GM12891 (cell line): Measurements from ENCODE around the gene PKHD1.

Experiments
- DNase-seq: peaks from one replicate; pipeline ENCODE4 v3.0.0; 2011; ENCODE audit warnings: low spot score; ENCODE audit not compliant: insufficient read length
- FAIRE-seq: peaks from 2 replicates; lab custom pipeline; 2011; peaks lifted over from hg19 to GRCh38; lab: Jason Lieb, UNC
- PAX5 ChIP-seq: IDR thresholded peaks from 2 replicates; pipeline ENCODE4 v1.6.1; 2011; ENCODE audit warnings: low read length, moderate library complexity, mild to moderate bottlenecking; ENCODE audit not compliant: insufficient read depth, severe bottlenecking
- POLR2A ChIP-seq: IDR thresholded peaks from 2 replicates; pipeline ENCODE4 v1.6.1; 2011; ENCODE audit warnings: low read depth, low read length, control low read depth
- POLR2AphosphoS5 ChIP-seq: IDR thresholded peaks from 2 replicates; pipeline ENCODE4 v1.6.1; 2011; ENCODE audit warnings: low read depth, low read length, control low read depth
- POU2F2 ChIP-seq: IDR thresholded peaks from 2 replicates; pipeline ENCODE4 v1.6.1; 2011; ENCODE audit warnings: low read depth, mild to moderate bottlenecking, control low read depth, low read length, moderate library complexity
- SPI1 ChIP-seq: IDR thresholded peaks from 2 replicates; pipeline ENCODE4 v1.6.1; 2011; ENCODE audit warnings: low read depth, low read length, control low read depth
- TAF1 ChIP-seq: IDR thresholded peaks from 2 replicates; pipeline ENCODE4 v1.6.1; 2011; ENCODE audit warnings: low read depth, low read length, control low read depth

The PKHD1 gene

DNA sequence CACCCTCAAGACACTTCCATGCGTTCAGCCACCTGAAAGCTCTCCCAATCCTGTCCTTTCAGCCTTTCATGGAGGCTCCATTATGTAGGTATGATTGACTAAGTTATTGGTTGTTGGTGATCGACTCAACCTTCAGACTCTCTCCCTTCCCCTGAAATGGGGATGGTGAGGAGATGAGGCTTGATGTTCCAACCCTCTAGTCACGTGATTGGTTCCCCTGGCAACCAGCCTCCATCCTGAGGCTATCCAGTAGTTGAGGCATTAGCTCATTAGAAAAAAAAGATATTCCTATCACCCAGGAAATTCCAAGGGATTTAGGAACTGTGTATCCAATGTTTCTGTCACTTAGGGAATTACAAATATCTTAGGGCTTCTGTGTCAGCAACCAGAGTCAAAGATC lies 426.6 kb downstream of the PKHD1 start:
- FAIRE-seq (no peak), DNase-seq (no peak)
- TF ChIP-seq POU2F2: no peak
- no peak for TF ChIP-seq TAF1
- no peak for TF ChIP-seq SPI1
- TF ChIP-seq POLR2AphosphoS5: no peak
- no peak for TF ChIP-seq POLR2A
- no peak for TF ChIP-seq PAX5

DNA sequence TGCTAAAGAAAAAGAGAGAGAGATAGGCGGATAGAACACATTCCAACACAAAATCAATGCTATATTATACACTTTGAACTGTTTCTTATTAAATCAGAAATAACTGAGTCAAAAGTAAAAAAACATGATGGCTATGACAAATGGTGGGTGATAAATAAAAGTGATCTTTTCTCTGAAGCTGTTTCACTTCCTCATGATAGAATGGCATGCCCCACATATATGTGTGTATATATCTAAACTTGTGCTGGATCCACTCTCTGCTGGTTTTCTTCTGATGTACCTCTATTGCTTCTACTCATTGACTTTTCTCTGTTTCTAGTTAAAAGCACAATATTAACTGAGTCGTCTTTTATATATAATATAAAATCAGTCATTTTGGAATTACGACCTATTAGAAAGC lies 429.9 kb downstream of the PKHD1 start:
- FAIRE-seq (no peak), DNase-seq (no peak)
- TF ChIP-seq PAX5: no peak
- TF ChIP-seq SPI1: peak; percentile 45

DNA sequence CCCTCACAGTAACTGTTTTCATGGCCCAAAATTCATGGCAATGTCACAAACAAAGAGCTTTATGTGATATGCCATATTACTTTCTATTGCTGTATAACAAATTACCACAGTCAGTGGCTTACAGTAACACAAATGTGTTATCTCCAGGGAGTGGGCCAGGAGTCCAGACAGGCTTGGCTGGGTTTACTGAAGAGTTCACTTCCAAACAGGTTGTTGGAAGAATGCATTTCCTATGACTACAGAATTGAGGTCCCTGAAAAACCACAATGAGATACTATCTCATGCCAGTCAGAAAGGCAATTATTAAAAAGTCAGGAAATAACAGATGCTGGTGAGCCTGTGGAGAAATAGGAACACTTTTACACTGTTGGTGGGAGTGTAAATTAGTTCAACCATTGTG lies 431.9 kb downstream of the PKHD1 start:
- FAIRE-seq: no peak
- no peak for DNase-seq
- TF ChIP-seq POU2F2: no peak
- no peak for TF ChIP-seq SPI1
- no peak for TF ChIP-seq POLR2AphosphoS5
- no peak for TF ChIP-seq PAX5
- no peak for TF ChIP-seq POLR2A
- TF ChIP-seq TAF1: no peak

DNA sequence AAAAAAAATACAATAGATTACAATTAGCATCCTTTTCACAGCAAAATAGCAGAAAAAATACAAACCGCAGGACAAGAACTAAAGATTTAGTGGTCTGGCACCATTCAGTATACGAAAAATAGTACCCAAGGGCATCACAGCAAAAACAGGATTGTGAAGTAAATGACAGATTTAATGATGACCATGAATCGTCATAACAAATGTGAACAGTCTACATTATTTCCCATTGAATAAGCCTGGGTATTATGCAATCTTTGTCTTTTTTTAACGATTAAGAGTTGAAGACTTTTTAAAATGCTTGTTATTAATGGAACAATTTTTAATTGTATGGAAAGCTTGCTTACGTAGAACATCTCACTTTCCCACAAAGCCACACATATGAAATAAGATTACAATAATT lies 432.8 kb downstream of the PKHD1 start:
- TF ChIP-seq POU2F2: no peak
- TF ChIP-seq PAX5: no peak
- no peak for TF ChIP-seq SPI1
- TF ChIP-seq POLR2AphosphoS5: no peak
- TF ChIP-seq TAF1: no peak

DNA sequence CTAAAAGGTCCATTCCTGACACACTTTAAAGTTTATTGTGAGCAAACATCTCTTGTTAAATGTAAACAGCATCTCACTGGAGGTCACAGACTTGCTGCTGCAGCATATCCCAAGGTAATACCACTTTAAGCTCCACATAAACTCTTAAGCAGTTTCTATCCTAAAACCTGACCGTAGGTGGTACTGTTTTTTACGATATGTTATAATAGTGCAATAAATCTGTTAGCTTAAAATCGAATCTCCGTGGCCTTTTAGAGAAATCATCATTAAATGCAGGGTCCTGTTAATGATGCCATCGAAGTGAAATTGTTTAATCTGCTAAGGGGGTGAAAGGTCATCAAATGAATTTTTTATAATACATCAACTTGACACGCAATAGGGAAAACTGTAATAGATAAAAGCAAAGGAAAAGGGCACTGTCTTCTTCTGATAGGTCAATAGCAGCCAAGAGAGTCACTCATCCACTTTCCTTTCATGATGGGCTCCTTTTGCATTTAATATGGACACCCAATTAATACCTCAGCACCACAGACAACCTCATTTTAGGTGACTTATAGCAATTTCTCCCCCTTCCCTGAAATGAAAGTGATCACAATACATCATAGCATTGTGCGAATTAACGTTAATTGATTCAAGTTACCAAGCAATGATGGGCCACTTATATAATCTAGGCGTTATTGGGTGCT lies 436.1 kb downstream of the PKHD1 start:
- DNase-seq: no peak
- FAIRE-seq: no peak
- no peak for TF ChIP-seq POU2F2
- no peak for TF ChIP-seq POLR2A
- no peak for TF ChIP-seq SPI1
- no peak for TF ChIP-seq PAX5
- TF ChIP-seq POLR2AphosphoS5: no peak
- no peak for TF ChIP-seq TAF1

More for the DNA sequence above, 432.8 kb downstream of the PKHD1 start:
- FAIRE-seq: no peak
- no peak for DNase-seq

DNA sequence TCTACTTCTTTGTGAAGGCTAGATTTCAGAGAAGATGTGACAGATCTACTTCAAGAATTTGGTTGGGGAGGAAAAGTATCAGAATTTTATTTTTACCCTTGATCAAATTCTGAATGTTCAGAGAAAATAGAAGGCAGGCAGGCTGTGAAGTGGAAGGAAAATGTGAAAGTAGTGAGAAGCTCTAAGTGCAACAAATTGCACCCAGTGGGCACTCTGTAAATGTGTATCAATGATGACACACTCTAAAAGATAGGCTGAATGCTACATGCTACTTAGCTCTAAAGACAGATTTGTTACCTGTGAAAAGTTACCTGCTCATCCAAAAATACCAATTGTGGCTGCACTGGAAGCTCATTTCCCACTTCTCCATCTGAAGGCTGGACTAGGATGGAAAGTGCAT lies 438.6 kb downstream of the PKHD1 start:
- TF ChIP-seq POLR2AphosphoS5 (no peak), POLR2A (no peak), PAX5 (no peak), TAF1 (no peak), POU2F2 (no peak), SPI1 (no peak)
- FAIRE-seq (no peak), DNase-seq (no peak)

DNA sequence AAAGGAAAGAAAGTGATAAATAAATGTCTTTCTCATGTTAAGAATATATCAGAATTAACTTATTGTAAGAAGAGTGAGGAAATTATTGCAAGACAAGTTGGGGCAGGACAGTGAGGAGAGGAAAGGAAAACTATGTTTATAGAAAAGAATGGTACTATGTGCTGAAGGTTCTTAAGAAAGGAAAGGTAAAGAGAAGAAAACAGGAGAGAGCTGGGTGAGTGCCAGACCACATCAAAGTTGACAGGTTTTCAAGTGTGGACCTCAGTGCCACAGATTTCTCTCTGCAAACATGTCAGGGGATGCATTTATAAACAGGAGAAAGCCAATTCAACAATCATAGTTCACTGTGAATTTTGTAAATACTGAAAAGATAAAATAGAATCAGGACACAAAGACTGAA lies 439.2 kb downstream of the PKHD1 start:
- DNase-seq (no peak), FAIRE-seq (no peak)
- TF ChIP-seq TAF1 (no peak), POLR2AphosphoS5 (no peak), SPI1 (no peak), PAX5 (no peak), POLR2A (no peak)

DNA sequence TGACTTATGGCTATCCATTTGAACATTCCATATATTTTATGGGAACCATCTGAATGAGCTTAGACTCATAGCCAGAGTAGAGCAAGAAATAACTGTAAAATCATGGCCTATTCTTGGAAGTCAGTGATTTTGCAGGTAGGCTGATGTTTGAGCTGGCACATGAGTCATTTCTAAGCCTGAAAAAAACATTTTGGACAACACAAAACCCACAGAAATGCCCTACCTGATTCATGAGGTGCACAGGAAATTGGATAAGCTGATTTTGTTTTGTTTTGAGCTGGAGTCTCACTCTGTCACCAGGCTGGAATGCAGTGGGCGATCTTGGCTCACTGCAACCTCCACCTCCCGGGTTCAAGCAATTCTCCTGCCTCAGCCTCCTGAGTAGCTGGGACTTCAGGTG lies 443.0 kb downstream of the PKHD1 start:
- no peak for TF ChIP-seq POU2F2
- no peak for TF ChIP-seq POLR2A
- no peak for TF ChIP-seq SPI1
- TF ChIP-seq PAX5: no peak
- no peak for TF ChIP-seq TAF1
- TF ChIP-seq POLR2AphosphoS5: no peak
- no peak for FAIRE-seq
- DNase-seq: no peak

DNA sequence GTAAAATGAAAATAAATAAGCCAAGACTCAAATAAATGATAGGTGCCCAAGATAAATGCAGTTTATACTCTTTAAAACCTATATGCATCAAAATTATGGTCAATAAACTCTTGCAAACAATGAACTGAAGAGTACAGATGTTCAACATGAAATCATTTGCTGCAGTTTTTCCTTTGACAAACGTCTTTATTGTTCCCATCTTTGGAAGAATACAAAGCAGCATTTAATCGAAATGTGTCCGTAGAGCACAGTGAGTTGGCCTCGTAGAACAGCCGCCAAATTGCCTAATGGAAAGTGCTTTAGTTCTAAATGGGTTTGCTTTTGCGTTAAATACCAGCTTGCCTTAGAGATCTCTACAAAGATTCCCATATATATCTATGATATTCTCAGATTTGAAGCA lies 447.4 kb downstream of the PKHD1 start:
- TF ChIP-seq POU2F2 (no peak), SPI1 (no peak), TAF1 (no peak), PAX5 (no peak), POLR2AphosphoS5 (no peak), POLR2A (no peak)
- DNase-seq: no peak
- no peak for FAIRE-seq

DNA sequence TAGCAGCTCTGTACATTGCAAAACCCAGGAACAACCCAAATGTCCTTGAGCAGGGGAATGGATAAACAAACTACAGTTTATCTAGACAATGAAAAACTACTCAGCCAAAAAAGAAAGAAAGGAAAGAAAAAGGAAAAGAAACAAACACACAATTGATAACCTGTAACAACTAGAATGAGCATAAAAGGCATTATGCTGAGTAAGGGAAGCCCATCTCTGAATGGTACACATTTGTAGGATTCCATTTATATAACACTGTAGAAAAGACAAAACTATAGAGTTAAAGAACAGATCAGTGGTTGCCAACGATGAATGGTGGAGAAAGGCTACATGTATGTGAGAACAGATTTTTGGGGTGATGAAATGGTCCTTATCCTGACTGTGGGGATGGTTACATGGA lies 454.0 kb downstream of the PKHD1 start:
- TF ChIP-seq POLR2A: no peak
- TF ChIP-seq POU2F2: no peak
- no peak for TF ChIP-seq POLR2AphosphoS5
- TF ChIP-seq TAF1: no peak
- no peak for TF ChIP-seq SPI1
- TF ChIP-seq PAX5: no peak
- no peak for DNase-seq
- no peak for FAIRE-seq

DNA sequence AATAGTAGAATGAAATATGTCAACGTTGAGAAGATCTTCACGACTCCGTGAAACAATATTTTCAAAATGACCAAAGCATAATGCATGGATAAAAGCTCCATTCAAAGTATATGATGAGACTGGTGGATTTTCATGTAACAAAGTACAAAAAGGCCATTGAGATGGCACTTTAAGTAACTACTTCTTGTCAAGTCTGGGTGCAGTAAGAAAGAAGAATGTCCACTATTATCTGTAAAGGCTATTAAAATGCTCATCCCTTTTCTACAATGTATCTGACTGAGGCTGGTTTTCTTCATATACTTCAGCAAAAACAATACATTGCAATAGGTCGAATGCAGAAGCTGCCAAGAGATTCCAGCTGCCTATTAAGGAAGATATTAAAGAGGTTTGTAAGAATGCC lies 457.4 kb downstream of the PKHD1 start:
- no peak for TF ChIP-seq TAF1
- no peak for TF ChIP-seq POLR2AphosphoS5
- no peak for TF ChIP-seq POLR2A
- no peak for TF ChIP-seq PAX5
- no peak for TF ChIP-seq SPI1
- no peak for TF ChIP-seq POU2F2
- FAIRE-seq: no peak
- no peak for DNase-seq
